BJ (cell line): ENCODE measurements around the gene CIAO2A. TPM values are rescaled to one million over a fixed set of nuclear protein-coding genes. Genes with fewer than 3 reads are reported as not detected.
A peak's percentile ranks its signal among the peaks of the same experiment; 100 is the strongest.

Source experiments
- CTCF ChIA-PET: fragments of 350-600 bp; formaldehyde crosslinking; extraction: SDS; loops from one replicate; lab custom pipeline; 2021; ENCODE audit warnings: antibody characterized with exemption, inconsistent platforms; lab: Yijun Ruan, JAX
- POLR2A ChIA-PET: fragments of 300-600 bp; sonication (Branson Sonifier 250); formaldehyde crosslinking; extraction: SDS; loops from one replicate; lab custom pipeline; 2021; ENCODE audit warnings: antibody characterized with exemption; lab: Charles Lee
- DNase-seq: peaks from one replicate; pipeline ENCODE4 v3.0.0-alpha.2; 2011; ENCODE audit warnings: low read depth
- H3K27me3 ChIP-seq: 2 replicates; pipeline ENCODE4 v1.6.0; 2011; ENCODE audit warnings: low read length; ENCODE audit not compliant: control insufficient read depth, insufficient read depth
- H3K36me3 ChIP-seq: 2 replicates; pipeline ENCODE4 v1.5.1; 2011; ENCODE audit warnings: low read length; ENCODE audit not compliant: control insufficient read depth, insufficient read depth
- H3K4me3 ChIP-seq: 2 replicates; pipeline ENCODE4 v1.5.1; 2011; ENCODE audit warnings: low read depth, mild to moderate bottlenecking, control low read depth, low read length
- polyA plus RNA-seq: library from polyadenylated mRNA; depleted of rRNA; stranded (reverse); fragments of >200 nt; gene quantifications from 2 replicates; pipeline ENCODE4 v1.2.3, GENCODE V29; 2011; rRNA removed
- small RNA-seq: library from RNA; depleted of rRNA; stranded (forward); fragments of <200 nt; gene quantifications from one replicate; pipeline ENCODE3, GENCODE V24; 2012; ENCODE audit warnings: low replicate concordance, low read depth; ENCODE audit not compliant: insufficient read length
- TF ChIP-seq, protein P1 (sequence below): IDR thresholded peaks from 2 replicates; pipeline ENCODE4 v1.5.1; 2011; ENCODE audit warnings: low read depth, mild to moderate bottlenecking, control low read depth, inconsistent platforms, low read length, moderate library complexity; ENCODE audit not compliant: insufficient read depth

Gene CIAO2A
- polyA plus RNA-seq, 1 experiment: 24.6 TPM

DNA sequence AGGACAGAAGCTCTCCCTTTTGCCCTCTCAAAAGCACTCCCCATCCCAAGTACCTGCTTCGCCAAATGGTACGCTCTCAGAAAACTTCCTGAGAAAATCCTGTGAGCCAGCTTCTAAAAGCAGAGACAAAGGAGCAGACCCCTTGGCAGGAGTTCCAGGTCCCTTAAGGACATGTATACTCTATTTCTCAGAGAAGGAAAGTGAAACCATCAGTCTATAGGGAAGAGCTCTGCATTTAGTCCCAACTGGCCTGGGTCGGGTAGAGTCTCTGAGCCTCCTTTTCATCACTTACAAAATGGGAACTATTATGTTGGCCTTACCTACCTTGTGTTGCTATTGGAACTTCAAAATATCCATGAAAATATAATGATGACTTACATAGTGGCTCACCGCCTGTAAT, 67.0 kb downstream of the CIAO2A start:
- Histone ChIP-seq H3K36me3 (peaks cover 4% of the 10 kb centered on the region), H3K4me3 (no peak overlapping the region), H3K27me3 (no peaks in the 10 kb centered on the region)
- TF ChIP-seq, protein P1, sequence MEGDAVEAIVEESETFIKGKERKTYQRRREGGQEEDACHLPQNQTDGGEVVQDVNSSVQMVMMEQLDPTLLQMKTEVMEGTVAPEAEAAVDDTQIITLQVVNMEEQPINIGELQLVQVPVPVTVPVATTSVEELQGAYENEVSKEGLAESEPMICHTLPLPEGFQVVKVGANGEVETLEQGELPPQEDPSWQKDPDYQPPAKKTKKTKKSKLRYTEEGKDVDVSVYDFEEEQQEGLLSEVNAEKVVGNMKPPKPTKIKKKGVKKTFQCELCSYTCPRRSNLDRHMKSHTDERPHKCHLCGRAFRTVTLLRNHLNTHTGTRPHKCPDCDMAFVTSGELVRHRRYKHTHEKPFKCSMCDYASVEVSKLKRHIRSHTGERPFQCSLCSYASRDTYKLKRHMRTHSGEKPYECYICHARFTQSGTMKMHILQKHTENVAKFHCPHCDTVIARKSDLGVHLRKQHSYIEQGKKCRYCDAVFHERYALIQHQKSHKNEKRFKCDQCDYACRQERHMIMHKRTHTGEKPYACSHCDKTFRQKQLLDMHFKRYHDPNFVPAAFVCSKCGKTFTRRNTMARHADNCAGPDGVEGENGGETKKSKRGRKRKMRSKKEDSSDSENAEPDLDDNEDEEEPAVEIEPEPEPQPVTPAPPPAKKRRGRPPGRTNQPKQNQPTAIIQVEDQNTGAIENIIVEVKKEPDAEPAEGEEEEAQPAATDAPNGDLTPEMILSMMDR: no peak
- DNase-seq: no peak
- POLR2A ChIA-PET: no interaction called here
- CTCF ChIA-PET: interaction anchor here (0.8 to 2.6 kb wide), 3 partner anchors 13 to 81 kb away, joined by 3 to 10 read pairs (median 3); partner anchors contain the start of gene DAPK2

DNA sequence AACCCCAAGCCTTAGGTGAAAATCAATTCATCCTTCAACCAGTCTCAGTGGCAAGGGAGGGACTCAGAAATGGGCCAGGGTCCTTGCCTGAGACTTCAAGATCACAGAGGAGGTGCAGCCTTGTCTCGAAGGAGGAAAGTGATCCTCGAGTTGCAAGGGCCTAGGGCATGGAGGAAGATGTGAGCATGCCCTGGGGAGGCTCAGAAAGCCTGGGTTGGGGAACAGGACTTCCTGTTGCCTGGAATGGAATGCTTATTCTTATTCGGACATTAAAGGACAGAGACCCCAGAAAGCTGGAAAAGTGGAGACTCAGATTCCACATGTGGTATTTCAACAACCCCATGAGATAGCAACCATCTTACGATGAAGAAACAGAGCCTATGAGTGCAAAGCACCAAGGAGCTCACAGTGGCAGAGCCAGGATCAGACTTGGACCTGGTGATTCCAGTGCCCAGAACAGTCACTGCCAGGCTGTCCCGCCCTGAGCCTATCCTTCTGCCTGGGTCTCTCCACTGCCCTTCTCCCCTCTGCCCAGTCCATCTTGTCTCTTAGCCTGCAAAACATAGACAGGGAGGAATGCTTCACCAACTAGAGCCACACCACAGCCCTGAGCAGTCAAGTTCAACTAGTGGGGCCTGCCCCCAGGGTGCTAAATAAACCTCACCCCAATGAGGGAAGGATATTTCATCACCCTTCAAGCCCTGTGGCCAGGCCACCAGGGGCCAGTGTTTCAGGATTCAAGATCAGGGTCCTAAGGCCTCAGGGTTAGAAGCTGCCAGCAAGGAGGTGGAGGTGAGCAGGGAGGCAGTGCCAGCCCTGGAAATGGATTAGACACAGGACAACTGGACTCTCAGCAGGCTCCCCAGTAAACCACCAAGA, 69.2 kb downstream of the CIAO2A start:
- ChIA-PET POLR2A (no interaction called here), CTCF (no interaction called here)
- H3K36me3 ChIP-seq: peaks cover 2% of the 10 kb centered on the region
- H3K27me3 ChIP-seq: no peaks in the 10 kb centered on the region
- no peak overlapping the region for H3K4me3 ChIP-seq
- no peak for DNase-seq
- TF ChIP-seq, protein P1: peak; percentile 35

DNA sequence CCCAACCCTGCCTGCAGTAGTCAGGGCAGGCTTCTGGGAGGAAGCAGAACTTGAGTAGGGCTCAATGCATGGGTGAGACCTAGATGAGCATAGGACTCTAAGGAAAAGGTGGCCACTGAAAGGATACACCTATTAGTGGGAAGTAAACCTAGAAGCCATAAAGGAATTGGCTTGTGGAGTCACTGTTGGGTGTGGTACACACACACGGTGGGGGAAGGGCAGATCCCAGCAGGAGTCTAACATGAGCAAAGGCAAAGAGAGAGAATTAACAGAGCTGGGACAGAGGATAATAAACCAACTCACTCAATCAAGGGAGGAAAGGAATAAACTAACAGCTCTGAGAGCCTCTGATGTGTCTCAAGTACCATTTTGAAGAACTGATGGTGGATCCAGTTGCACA, 70.4 kb downstream of the CIAO2A start:
- ChIA-PET CTCF (interaction anchor here (2.2 kb wide), 1 partner anchor 23 kb away, joined by 14 read pairs; the partner anchor contains the start of gene DAPK2), POLR2A (no interaction called here)
- Histone ChIP-seq H3K27me3 (no peaks in the 10 kb centered on the region), H3K36me3 (no peaks in the 10 kb centered on the region; the same call in 1 of the 2 replicates), H3K4me3 (no peak overlapping the region)
- no peak for DNase-seq
- TF ChIP-seq, protein P1: no peak

DNA sequence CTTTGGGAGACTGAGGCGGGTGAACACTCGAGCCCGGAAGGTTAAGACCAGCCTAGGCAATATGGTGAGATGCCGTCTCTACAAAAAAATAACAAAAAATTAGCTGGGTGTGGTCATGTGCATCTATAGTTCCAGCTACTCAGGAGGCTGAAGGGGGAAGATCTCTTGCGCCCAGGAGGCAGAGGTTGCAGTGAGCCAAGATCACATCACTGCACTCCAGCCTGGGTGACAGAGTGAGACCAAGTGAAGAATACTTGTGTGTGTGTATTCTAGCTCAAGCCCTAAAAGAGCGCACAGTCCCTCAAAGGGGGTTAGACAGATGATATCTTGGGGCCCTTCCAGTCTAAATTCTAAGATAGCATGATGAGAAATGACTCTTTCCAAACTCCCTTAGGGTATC, 71.1 kb downstream of the CIAO2A start:
- Histone ChIP-seq H3K27me3 (no peaks in the 10 kb centered on the region), H3K4me3 (no peak overlapping the region), H3K36me3 (no peaks in the 10 kb centered on the region; the same call in 1 of the 2 replicates)
- TF ChIP-seq, protein P1: no peak
- POLR2A ChIA-PET: no interaction called here
- CTCF ChIA-PET: interaction anchor here (0.7 to 2.2 kb wide), 2 partner anchors 17 to 23 kb away, joined by 4 to 14 read pairs; partner anchors contain the start of gene DAPK2
- no peak for DNase-seq

Small RNA genes lying within 50 kb of the gene (small RNA-seq; reads per million reads assigned to genes)
- gene RF00019: not detected

Other genes with a start within 250 kb of the CIAO2A start
- gene DAPK2, start 47.4 kb downstream of the CIAO2A start, polyA plus RNA-seq: 10.5 and 12.4 TPM in 2 replicates
- 57.5 and 74.4 TPM in 2 replicates for gene SNX1, start 2.1 kb upstream of the CIAO2A start, polyA plus RNA-seq
- 0.04 and 0.07 TPM in 2 replicates for gene SNX22, start 57.9 kb upstream of the CIAO2A start, polyA plus RNA-seq
- 1,721 and 1,794 TPM in 2 replicates for gene PPIB, start 69.2 kb upstream of the CIAO2A start, polyA plus RNA-seq